ENCODE measurements around the gene RBM26.

DNA sequence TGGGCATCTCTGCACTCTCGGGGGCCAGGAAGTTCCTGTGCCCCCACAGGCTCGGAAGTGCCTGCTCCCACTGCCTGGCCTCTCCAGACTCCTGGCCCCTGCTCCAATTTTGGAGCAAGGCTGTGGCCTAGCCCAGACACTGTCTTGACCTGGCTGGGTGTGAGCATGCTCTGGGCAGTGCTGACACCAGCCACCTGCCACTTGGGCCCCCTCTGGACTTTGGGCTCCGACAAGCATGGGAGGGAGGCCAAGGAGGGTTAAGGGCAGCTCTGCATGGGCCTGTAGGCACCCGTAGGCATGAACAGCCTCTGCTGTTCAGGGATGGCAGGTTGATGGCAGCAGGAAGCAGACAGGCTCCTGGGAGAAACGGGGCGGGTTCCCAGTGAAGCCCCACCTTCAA lies 26.0 kb upstream of the RBM26 start:
- TF ChIP-seq, protein P1, sequence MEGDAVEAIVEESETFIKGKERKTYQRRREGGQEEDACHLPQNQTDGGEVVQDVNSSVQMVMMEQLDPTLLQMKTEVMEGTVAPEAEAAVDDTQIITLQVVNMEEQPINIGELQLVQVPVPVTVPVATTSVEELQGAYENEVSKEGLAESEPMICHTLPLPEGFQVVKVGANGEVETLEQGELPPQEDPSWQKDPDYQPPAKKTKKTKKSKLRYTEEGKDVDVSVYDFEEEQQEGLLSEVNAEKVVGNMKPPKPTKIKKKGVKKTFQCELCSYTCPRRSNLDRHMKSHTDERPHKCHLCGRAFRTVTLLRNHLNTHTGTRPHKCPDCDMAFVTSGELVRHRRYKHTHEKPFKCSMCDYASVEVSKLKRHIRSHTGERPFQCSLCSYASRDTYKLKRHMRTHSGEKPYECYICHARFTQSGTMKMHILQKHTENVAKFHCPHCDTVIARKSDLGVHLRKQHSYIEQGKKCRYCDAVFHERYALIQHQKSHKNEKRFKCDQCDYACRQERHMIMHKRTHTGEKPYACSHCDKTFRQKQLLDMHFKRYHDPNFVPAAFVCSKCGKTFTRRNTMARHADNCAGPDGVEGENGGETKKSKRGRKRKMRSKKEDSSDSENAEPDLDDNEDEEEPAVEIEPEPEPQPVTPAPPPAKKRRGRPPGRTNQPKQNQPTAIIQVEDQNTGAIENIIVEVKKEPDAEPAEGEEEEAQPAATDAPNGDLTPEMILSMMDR (IDR thresholded peaks at IDR 0.05): no peak
- TF ChIP-seq POLR2A (IDR thresholded peaks at IDR 0.05): no peak

All from thyroid gland (tissue), 4 donors.